Breast epithelium (tissue), 4 donors: Measurements from ENCODE around the gene GATA6. TPM values are rescaled to one million over a fixed set of nuclear protein-coding genes. Genes with fewer than 3 reads are reported as not detected.
A peak's percentile ranks its signal among the peaks of the same experiment; 100 is the strongest.

Experiments
- DNase-seq, 2 donors: peaks; one replicate each; pipeline ENCODE4 v3.0.0-alpha.2; 2019; ENCODE audit warnings: low spot score in 2 of 2
- H3K27ac ChIP-seq, 2 donors: fragments of 200-600 bp; sonication (generic) in 1 of 2; one replicate each; pipeline ENCODE4 v1.5.1; 2016 to 2019; ENCODE audit warnings: mild to moderate bottlenecking in 1 of 2
- H3K27me3 ChIP-seq, 2 donors: fragments of 200-600 bp; sonication (generic) in 1 of 2; one replicate each; pipeline versions ENCODE4 v1.5.1 to v1.6.0; 2017 to 2019; ENCODE audit warnings: control low read depth in 1 of 2, mild to moderate bottlenecking in 1 of 2
- H3K36me3 ChIP-seq: fragments of 200-600 bp; one replicate; pipeline ENCODE4 v1.5.1; 2019
- H3K4me1 ChIP-seq, 2 donors: fragments of 200-600 bp; sonication (generic); one replicate each; pipeline ENCODE4 v1.5.1; 2016 to 2019; ENCODE audit warnings: control low read depth in 1 of 2
- H3K4me3 ChIP-seq, 3 donors: fragments of 200-600 bp; sonication (generic); 1 replicate in 2 of 3; 2 replicates in 1 of 3; pipeline ENCODE4 v1.5.1; 2016 to 2019; ENCODE audit warnings: mild to moderate bottlenecking in 3 of 3, moderate library complexity in 2 of 3
- H3K9me3 ChIP-seq, 2 donors: fragments of 200-600 bp; sonication (generic) in 1 of 2; one replicate each; pipeline ENCODE4 v1.5.1; 2016 to 2019; ENCODE audit warnings: control low read depth in 1 of 2
- CTCF ChIP-seq, 3 donors: fragments of 450-650 bp; IDR thresholded peaks; one replicate each; pipeline ENCODE4 v1.5.1; 2016 to 2017; ENCODE audit warnings: antibody characterized with exemption in 3 of 3, mild to moderate bottlenecking in 3 of 3, moderate library complexity in 3 of 3
- POLR2A ChIP-seq: fragments of 450-650 bp; IDR thresholded peaks from one replicate; pipeline ENCODE4 v1.6.1; 2016; ENCODE audit warnings: antibody characterized with exemption, mild to moderate bottlenecking, moderate library complexity
- POLR2AphosphoS5 ChIP-seq, 3 donors: sonication (generic); formaldehyde crosslinking; IDR thresholded peaks; one replicate each; pipeline ENCODE4 v1.6.1; 2017; ENCODE audit warnings: antibody characterized with exemption in 3 of 3
- intact Hi-C: fragments of 100-400 bp; cut with DNase I; formaldehyde crosslinking; loops from one replicate; pipeline ENCODE4 v1.15.1; 2023; ENCODE audit warnings: low total_unique reads
- total RNA-seq, 3 donors: library from RNA; depleted of rRNA; stranded (reverse); fragments of >200 nt; gene quantifications; one replicate each; pipeline ENCODE4 v1.1.0, GENCODE V29; 2016

The GATA6 gene
- total RNA-seq, 3 donors from 2014 or later, result 3.0 to 11.1 (median 11.0) TPM

GRCh38 chr18:22165603-22166068 is 3.8 kb upstream of the GATA6 start:
- H3K4me3 ChIP-seq, result peak overlapping the region in 2 of 3 donors; percentile 18 to 66
- H3K4me1 ChIP-seq, result peaks cover under 1 to 10% of the 10 kb centered on the region in 2 donors
- no peaks in the 10 kb centered on the region for H3K9me3 ChIP-seq
- DNase-seq, result no peak
- peaks cover 0 to 68% of the 10 kb centered on the region in 2 donors for H3K27me3 ChIP-seq
- H3K27ac ChIP-seq, result no peak overlapping the region
- intact Hi-C loops, result no loop called here
- no peaks in the 10 kb centered on the region for H3K36me3 ChIP-seq
- TF ChIP-seq CTCF (IDR thresholded peaks at IDR 0.05) (no peak), POLR2A (no peak), POLR2AphosphoS5 (IDR thresholded peaks at IDR 0.05) (no peak)

GRCh38 chr18:22166069-22166950 is 3.1 kb upstream of the GATA6 start:
- Histone ChIP-seq H3K9me3 (no peaks in the 10 kb centered on the region), H3K36me3 (no peaks in the 10 kb centered on the region), H3K27me3 (peaks cover 0 to 68% of the 10 kb centered on the region in 2 donors), H3K4me1 (peaks cover 6 to 10% of the 10 kb centered on the region in 2 donors), H3K4me3 (peak overlapping the region in 1 of 3 donors; percentile 66), H3K27ac (no peak overlapping the region)
- DNase-seq, result no peak
- intact Hi-C loops, result no loop called here
- TF ChIP-seq POLR2AphosphoS5 (IDR thresholded peaks at IDR 0.05), result no peak
- no peak for TF ChIP-seq CTCF (IDR thresholded peaks at IDR 0.05)
- no peak for TF ChIP-seq POLR2A

- Histone ChIP-seq H3K27me3 (peaks cover 0 to 63% of the 10 kb centered on the region in 2 donors), H3K4me3 (peak overlapping the region in 1 of 3 donors; percentile 66), H3K9me3 (no peaks in the 10 kb centered on the region), H3K36me3 (no peaks in the 10 kb centered on the region), H3K4me1 (peaks cover 6 to 10% of the 10 kb centered on the region in 2 donors), H3K27ac (no peak overlapping the region)
- TF ChIP-seq POLR2A, result no peak
- TF ChIP-seq POLR2AphosphoS5 (IDR thresholded peaks at IDR 0.05), result no peak
- TF ChIP-seq CTCF (IDR thresholded peaks at IDR 0.05), result no peak
- intact Hi-C loops, result no loop called here
- no peak for DNase-seq
Measured at GRCh38 chr18:22167091-22167470, 2.3 kb upstream of the GATA6 start.

- no peaks in the 10 kb centered on the region for H3K9me3 ChIP-seq
- H3K4me3 ChIP-seq, result peak overlapping the region in 2 of 3 donors; percentile 66 to 90
- TF ChIP-seq CTCF (IDR thresholded peaks at IDR 0.05) (no peak), POLR2A (no peak), POLR2AphosphoS5 (IDR thresholded peaks at IDR 0.05) (peak in 1 of 3 donors; percentile 19)
- DNase-seq, result no peak
- H3K27me3 ChIP-seq, result peaks cover 0 to 60% of the 10 kb centered on the region in 2 donors
- no peak overlapping the region for H3K27ac ChIP-seq
- H3K4me1 ChIP-seq, result peaks cover 6 to 10% of the 10 kb centered on the region in 2 donors
- H3K36me3 ChIP-seq, result no peaks in the 10 kb centered on the region
- intact Hi-C loops, result no loop called here
Measured at GRCh38 chr18:22167471-22168241, 1.7 kb upstream of the GATA6 start.
